ENCODE results near the gene CYP1A2.

CYP1A2 gene, protein sequence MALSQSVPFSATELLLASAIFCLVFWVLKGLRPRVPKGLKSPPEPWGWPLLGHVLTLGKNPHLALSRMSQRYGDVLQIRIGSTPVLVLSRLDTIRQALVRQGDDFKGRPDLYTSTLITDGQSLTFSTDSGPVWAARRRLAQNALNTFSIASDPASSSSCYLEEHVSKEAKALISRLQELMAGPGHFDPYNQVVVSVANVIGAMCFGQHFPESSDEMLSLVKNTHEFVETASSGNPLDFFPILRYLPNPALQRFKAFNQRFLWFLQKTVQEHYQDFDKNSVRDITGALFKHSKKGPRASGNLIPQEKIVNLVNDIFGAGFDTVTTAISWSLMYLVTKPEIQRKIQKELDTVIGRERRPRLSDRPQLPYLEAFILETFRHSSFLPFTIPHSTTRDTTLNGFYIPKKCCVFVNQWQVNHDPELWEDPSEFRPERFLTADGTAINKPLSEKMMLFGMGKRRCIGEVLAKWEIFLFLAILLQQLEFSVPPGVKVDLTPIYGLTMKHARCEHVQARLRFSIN

DNA sequence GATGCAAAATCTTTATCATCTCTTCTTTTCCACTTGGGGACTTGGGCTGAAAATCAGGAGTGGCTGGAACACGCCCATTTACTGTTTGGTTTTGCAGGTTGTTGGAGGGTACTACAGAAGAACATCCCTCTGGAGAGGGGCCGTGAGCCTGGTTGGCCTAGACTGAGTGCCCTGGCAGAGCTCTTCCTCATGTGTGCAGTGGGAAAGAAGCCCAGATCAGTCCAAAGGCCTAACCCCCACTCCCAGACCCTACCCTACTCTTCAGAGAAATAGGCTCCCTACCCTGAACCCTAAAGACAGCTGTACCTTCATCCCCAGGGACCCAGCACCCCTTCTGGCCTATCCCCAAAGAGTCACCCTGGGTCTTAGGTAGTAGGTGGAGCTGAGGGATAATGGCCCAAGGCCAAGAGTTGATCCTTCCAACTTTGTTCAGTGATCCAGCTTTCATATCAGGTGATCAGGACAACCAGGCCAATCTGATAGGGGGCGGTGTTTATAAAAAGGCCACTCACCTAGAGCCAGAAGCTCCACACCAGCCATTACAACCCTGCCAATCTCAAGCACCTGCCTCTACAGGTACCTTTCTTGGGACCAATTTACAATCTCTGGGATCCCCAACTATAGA lies at the start of gene CYP1A2:
Gene CYP1A2, plus strand, starts transcription at position 524 of the 625 bp plus-strand sequence. CDS start 894 bp downstream, outside the sequence.
- no peak for TF ChIP-seq ZFX (IDR thresholded peaks at IDR 0.05; ENCODE audit: borderline replicate concordance)
- no peak for TF ChIP-seq CTCF (IDR thresholded peaks at IDR 0.05)
- H3K27ac ChIP-seq = no peak within 1 kb of the TSS

DNA sequence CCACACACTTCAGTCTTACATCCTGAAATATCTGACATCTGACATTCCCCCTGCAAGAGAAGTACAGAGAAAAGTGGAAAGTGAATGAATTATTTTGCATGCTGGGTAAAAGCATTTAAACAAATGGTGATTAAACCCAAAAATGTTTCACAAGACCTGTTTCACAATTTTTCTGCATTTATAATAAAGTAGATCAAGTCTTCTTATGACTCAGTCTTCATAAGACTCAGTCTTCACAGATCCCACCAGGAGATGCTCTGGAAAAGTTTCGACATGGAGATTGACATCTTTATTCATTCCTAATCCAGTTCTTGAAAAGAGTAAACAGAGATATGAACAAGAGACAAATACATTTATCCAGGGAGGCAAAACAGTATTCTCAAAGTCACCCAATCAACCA lies 39.6 kb upstream of the CYP1A2 start:
- no peak for TF ChIP-seq ZFX (IDR thresholded peaks at IDR 0.05; ENCODE audit: borderline replicate concordance)
- TF ChIP-seq CTCF (IDR thresholded peaks at IDR 0.05) = no peak
- no peak overlapping the region for H3K27ac ChIP-seq

GRCh38 chr15:74709892-74710291 lies 38.8 kb upstream of the CYP1A2 start:
- no peak overlapping the region for H3K27ac ChIP-seq
- TF ChIP-seq ZFX (IDR thresholded peaks at IDR 0.05; ENCODE audit: borderline replicate concordance) (no peak), CTCF (IDR thresholded peaks at IDR 0.05) (no peak)

DNA sequence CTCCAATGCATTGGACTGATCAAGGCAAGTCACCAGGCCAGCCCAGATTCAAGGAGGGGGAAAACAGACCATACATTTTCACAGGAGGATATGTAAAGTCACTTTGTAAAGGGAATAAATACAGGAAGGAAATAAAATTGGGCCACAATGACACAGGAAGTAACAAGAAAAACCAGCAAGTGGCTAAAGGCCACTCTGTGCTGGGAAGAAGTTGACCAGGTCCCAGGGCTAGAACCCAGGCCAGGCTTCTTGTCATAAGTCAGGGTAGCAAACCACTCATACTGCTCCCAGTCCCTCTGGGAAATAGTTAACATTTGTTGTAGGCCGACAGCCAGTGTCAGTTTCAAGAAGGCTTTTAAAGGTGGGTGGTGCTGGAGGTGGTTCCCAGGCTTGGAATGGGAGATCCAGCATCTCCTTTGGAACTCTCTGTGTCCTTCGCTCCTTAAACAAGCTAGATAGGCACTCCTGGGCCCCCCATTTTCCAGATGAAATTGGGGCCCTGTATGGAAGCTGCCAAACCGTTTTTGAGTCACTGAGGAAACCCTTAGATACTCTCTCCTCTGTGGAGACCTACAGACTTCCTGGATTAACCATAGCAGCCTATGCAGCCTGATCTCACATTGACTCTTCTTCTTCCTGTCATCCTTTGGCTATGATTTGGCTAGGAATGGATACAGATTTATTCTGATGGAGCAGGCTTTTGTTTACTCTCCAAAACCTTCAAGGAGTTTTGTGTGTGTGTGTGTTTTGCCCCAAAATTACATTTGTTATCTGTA lies 38.1 kb upstream of the CYP1A2 start:
- no peak overlapping the region for H3K27ac ChIP-seq
- no peak for TF ChIP-seq CTCF (IDR thresholded peaks at IDR 0.05)
- TF ChIP-seq ZFX (IDR thresholded peaks at IDR 0.05; ENCODE audit: borderline replicate concordance) = no peak

GRCh38 chr15:74712311-74712710 lies 36.3 kb upstream of the CYP1A2 start:
- no peak for TF ChIP-seq CTCF (IDR thresholded peaks at IDR 0.05)
- TF ChIP-seq ZFX (IDR thresholded peaks at IDR 0.05; ENCODE audit: borderline replicate concordance) = no peak

DNA sequence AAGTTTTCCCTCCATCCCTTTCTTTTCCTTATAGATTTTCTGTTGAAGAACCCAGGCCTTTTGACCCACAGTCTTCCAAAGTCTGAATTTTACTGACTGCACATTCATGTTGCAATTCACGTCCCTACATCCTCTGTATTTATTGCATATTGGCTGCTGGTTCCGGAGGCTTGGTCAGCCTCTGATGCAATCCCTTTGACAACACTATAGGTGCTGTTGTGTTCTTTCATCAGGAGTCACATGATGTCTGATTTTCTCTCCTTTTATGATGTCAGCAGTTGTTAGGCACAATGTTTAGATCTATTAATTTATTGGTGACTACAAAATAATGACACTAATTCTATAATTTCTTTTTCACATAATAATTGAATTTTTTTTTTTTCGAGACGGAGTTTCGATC lies 32.0 kb upstream of the CYP1A2 start:
- no peak for TF ChIP-seq ZFX (IDR thresholded peaks at IDR 0.05; ENCODE audit: borderline replicate concordance)
- TF ChIP-seq CTCF (IDR thresholded peaks at IDR 0.05) = no peak
- H3K27ac ChIP-seq = 0 out of 2 replicates have a peak overlapping the region, but pooled peaks have one; percentile 15

More at GRCh38 chr15:74712311-74712710, 36.3 kb upstream of the CYP1A2 start:
- H3K27ac ChIP-seq = no peak overlapping the region
